Lower leg skin (tissue), 3 donors: ENCODE data around the gene PPP3CB.

ENCODE experiments used
- CTCF ChIP-seq, 3 donors: fragments of 450-650 bp; IDR thresholded peaks; one replicate each; pipeline ENCODE4 v1.5.1; 2016; ENCODE audit warnings: antibody characterized with exemption in 3 of 3, mild to moderate bottlenecking in 3 of 3, moderate library complexity in 2 of 3
- POLR2A ChIP-seq, 2 donors: fragments of 450-650 bp; IDR thresholded peaks; one replicate each; pipeline ENCODE4 v1.6.1; 2016 to 2017; ENCODE audit warnings: antibody characterized with exemption in 2 of 2, mild to moderate bottlenecking in 1 of 2, moderate library complexity in 1 of 2

DNA sequence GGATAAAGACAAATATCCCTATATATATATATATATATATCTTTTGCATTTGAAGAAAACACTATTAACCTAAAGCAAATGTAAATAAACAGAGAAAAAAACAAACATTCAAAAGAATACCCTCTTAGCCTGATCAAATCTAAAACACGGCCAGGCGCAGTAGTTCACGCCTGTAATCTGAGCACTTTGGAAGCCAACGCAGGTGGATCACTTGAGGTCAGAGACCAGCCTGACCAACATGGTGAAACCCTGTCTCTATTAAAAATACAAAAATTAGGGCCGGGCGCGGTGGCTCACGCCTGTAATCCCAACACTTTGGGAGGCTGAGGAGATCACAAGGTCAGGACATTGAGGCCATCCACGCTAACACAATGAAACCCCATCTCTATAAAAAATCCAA is 91.1 kb downstream of the PPP3CB start:
- TF ChIP-seq CTCF (IDR thresholded peaks at IDR 0.05) (no peak), POLR2A (IDR thresholded peaks at IDR 0.05) (no peak)
